Measurements from ENCODE around the gene MXD4. TPM values are rescaled to one million over a fixed set of nuclear protein-coding genes. Genes with fewer than 3 reads are reported as not detected.
"Not testable (repeated sequence)": the region's sequence is repeated elsewhere in the genome, so short reads cannot be mapped to it uniquely, and the experiment has no call there.

Gene MXD4
- total and polyA plus RNA-seq, 4 donors: 22.4 to 101 (median 74.6) TPM

GRCh38 chr4:2275546-2276251, 13.8 kb upstream of the MXD4 start:
- no peaks in the 10 kb centered on the region for H3K27me3 ChIP-seq (ENCODE audit: control insufficient read depth, insufficient read depth, low read length)
- DNase-seq (ENCODE audit: low read depth in 4 of 6, low spot score in 6 of 6): no peak
- no peaks in the 10 kb centered on the region for H3K9me3 ChIP-seq (ENCODE audit: control insufficient read depth, insufficient read depth, low read length)
- peaks cover 35% of the 10 kb centered on the region for H3K36me3 ChIP-seq (ENCODE audit: control insufficient read depth, insufficient read depth, low read length)
- H3K27ac ChIP-seq (ENCODE audit: low read depth, low read length): no peak overlapping the region
- no peak overlapping the region for H3K4me3 ChIP-seq (ENCODE audit: low read depth, low read length)
- 91% methylated on average over 44 of the region's 44 CpGs for WGBS (ENCODE audit: insufficient coverage)
- peaks cover 4% of the 10 kb centered on the region for H3K4me1 ChIP-seq (ENCODE audit: control insufficient read depth, insufficient read depth, low read length)

GRCh38 chr4:2275044-2275397, 13.1 kb upstream of the MXD4 start:
- not testable (repeated sequence) for H3K27me3 ChIP-seq (ENCODE audit: control insufficient read depth, insufficient read depth, low read length); H3K4me1 ChIP-seq (ENCODE audit: control insufficient read depth, insufficient read depth, low read length); DNase-seq (ENCODE audit: low read depth in 4 of 6, low spot score in 6 of 6); H3K9me3 ChIP-seq (ENCODE audit: control insufficient read depth, insufficient read depth, low read length); H3K4me3 ChIP-seq (ENCODE audit: low read depth, low read length); H3K27ac ChIP-seq (ENCODE audit: low read depth, low read length)
- 86% methylated on average over 10 of the region's 10 CpGs for WGBS (ENCODE audit: insufficient coverage)
- H3K36me3 ChIP-seq (ENCODE audit: control insufficient read depth, insufficient read depth, low read length): peaks cover 41% of the 10 kb centered on the region

DNA sequence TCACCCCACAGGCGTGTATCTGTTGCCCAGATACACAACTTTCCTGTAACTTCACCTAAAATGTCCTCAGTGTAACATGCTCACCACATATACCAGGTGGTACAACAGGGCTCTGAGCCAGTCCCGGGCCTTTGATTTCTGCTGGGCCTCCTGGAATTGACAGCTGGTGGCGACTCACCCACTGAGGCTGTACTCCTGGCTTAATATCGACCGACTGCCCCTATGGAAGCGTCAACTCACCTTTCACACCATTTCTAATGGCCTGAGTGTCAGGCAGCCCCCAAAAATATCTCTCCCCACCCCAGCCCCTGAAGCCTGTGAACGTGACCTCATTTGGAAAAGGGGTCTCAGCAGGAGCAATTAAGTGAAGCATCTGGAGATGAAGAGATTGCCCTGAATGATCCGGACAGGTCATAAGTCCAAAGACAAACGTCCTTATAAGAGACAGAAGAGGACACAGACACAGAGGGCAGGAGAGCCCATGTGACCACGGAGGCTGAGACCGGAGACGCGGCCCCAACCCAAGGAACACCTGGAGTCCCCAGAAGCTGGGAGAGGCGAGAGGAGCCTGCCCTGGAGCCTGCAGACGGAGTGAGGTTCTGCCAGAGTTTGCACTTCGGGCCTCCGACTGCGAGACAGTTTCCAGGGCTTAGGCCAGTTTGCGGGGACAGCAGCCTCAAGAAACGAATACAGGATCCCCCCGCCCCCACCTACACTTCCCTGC, 12.6 kb upstream of the MXD4 start:
- Histone ChIP-seq H3K27me3 (ENCODE audit: control insufficient read depth, insufficient read depth, low read length) (no peaks in the 10 kb centered on the region), H3K36me3 (ENCODE audit: control insufficient read depth, insufficient read depth, low read length) (peaks cover 41% of the 10 kb centered on the region), H3K4me1 (ENCODE audit: control insufficient read depth, insufficient read depth, low read length) (peaks cover 4% of the 10 kb centered on the region), H3K4me3 (ENCODE audit: low read depth, low read length) (no peak overlapping the region), H3K27ac (ENCODE audit: low read depth, low read length) (no peak overlapping the region), H3K9me3 (ENCODE audit: control insufficient read depth, insufficient read depth, low read length) (no peaks in the 10 kb centered on the region)
- WGBS (ENCODE audit: insufficient coverage): 88% methylated on average over 20 of the region's 21 CpGs
- DNase-seq (ENCODE audit: low read depth in 4 of 6, low spot score in 6 of 6): no peak

DNA sequence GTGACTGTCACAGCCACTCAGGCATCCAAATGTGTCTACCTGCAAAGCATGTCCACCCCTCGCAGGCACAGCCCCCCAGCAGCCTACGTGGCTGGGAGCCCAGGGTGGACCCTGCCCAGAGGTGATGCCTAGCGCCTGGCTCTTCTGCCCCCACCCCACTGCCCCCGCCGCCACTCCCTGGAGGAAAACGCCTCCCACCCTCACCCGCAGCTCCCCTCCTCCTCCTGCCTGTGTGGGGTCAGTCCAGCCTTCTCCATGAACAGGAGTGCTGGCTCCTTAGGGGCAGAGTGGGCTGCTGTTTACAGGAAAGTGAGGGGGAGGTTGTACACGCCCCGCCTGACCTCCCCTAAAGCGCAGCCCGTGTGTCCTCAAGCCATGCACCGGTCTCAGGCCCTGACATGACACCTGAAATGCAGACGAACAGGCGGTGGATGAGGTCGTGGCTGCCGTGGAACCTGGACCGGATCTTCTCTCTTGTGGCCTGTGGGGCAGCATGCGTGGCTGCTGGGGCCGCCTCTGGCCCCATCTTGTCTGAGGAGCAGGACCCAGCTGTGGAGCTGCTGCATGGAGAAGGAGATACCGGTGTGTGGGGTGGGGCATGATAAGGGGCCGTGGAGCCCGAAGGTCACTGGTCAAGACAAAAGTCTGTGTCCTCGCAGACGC, 11.9 kb upstream of the MXD4 start:
- no peaks in the 10 kb centered on the region for H3K27me3 ChIP-seq (ENCODE audit: control insufficient read depth, insufficient read depth, low read length)
- 80% methylated on average over 18 of the region's 24 CpGs for WGBS (ENCODE audit: insufficient coverage)
- H3K4me3 ChIP-seq (ENCODE audit: low read depth, low read length): no peak overlapping the region
- H3K9me3 ChIP-seq (ENCODE audit: control insufficient read depth, insufficient read depth, low read length): no peaks in the 10 kb centered on the region
- peaks cover 45% of the 10 kb centered on the region for H3K36me3 ChIP-seq (ENCODE audit: control insufficient read depth, insufficient read depth, low read length)
- DNase-seq (ENCODE audit: low read depth in 4 of 6, low spot score in 6 of 6): no peak
- peaks cover 4% of the 10 kb centered on the region for H3K4me1 ChIP-seq (ENCODE audit: control insufficient read depth, insufficient read depth, low read length)
- H3K27ac ChIP-seq (ENCODE audit: low read depth, low read length): no peak overlapping the region

- no peak overlapping the region for H3K4me3 ChIP-seq (ENCODE audit: low read depth, low read length)
- no peaks in the 10 kb centered on the region for H3K27me3 ChIP-seq (ENCODE audit: control insufficient read depth, insufficient read depth, low read length)
- no peak for DNase-seq (ENCODE audit: low read depth in 4 of 6, low spot score in 6 of 6)
- H3K9me3 ChIP-seq (ENCODE audit: control insufficient read depth, insufficient read depth, low read length): no peaks in the 10 kb centered on the region
- peaks cover 45% of the 10 kb centered on the region for H3K36me3 ChIP-seq (ENCODE audit: control insufficient read depth, insufficient read depth, low read length)
- H3K4me1 ChIP-seq (ENCODE audit: control insufficient read depth, insufficient read depth, low read length): peaks cover 4% of the 10 kb centered on the region
- 80% methylated on average over 14 of the region's 15 CpGs for WGBS (ENCODE audit: insufficient coverage)
- no peak overlapping the region for H3K27ac ChIP-seq (ENCODE audit: low read depth, low read length)
These were observed 11.3 kb upstream of the MXD4 start for GRCh38 chr4:2273221-2273620.

- Histone ChIP-seq H3K9me3 (ENCODE audit: control insufficient read depth, insufficient read depth, low read length) (no peaks in the 10 kb centered on the region), H3K36me3 (ENCODE audit: control insufficient read depth, insufficient read depth, low read length) (peaks cover 46% of the 10 kb centered on the region), H3K4me3 (ENCODE audit: low read depth, low read length) (no peak overlapping the region), H3K4me1 (ENCODE audit: control insufficient read depth, insufficient read depth, low read length) (peaks cover 4% of the 10 kb centered on the region), H3K27ac (ENCODE audit: low read depth, low read length) (no peak overlapping the region), H3K27me3 (ENCODE audit: control insufficient read depth, insufficient read depth, low read length) (no peaks in the 10 kb centered on the region)
- 87% methylated on average over 6 of the region's 6 CpGs for WGBS (ENCODE audit: insufficient coverage)
- DNase-seq (ENCODE audit: low read depth in 4 of 6, low spot score in 6 of 6): no peak
These were observed 10.9 kb upstream of the MXD4 start for GRCh38 chr4:2272828-2273120.

GRCh38 chr4:2272026-2272827, 10.3 kb upstream of the MXD4 start:
- Histone ChIP-seq H3K4me1 (ENCODE audit: control insufficient read depth, insufficient read depth, low read length) (peaks cover 6% of the 10 kb centered on the region), H3K9me3 (ENCODE audit: control insufficient read depth, insufficient read depth, low read length) (no peaks in the 10 kb centered on the region), H3K27ac (ENCODE audit: low read depth, low read length) (no peak overlapping the region), H3K27me3 (ENCODE audit: control insufficient read depth, insufficient read depth, low read length) (no peaks in the 10 kb centered on the region), H3K4me3 (ENCODE audit: low read depth, low read length) (no peak overlapping the region), H3K36me3 (ENCODE audit: control insufficient read depth, insufficient read depth, low read length) (peaks cover 50% of the 10 kb centered on the region)
- no peak for DNase-seq (ENCODE audit: low read depth in 4 of 6, low spot score in 6 of 6)
- WGBS (ENCODE audit: insufficient coverage): 91% methylated on average over 22 of the region's 25 CpGs

DNA sequence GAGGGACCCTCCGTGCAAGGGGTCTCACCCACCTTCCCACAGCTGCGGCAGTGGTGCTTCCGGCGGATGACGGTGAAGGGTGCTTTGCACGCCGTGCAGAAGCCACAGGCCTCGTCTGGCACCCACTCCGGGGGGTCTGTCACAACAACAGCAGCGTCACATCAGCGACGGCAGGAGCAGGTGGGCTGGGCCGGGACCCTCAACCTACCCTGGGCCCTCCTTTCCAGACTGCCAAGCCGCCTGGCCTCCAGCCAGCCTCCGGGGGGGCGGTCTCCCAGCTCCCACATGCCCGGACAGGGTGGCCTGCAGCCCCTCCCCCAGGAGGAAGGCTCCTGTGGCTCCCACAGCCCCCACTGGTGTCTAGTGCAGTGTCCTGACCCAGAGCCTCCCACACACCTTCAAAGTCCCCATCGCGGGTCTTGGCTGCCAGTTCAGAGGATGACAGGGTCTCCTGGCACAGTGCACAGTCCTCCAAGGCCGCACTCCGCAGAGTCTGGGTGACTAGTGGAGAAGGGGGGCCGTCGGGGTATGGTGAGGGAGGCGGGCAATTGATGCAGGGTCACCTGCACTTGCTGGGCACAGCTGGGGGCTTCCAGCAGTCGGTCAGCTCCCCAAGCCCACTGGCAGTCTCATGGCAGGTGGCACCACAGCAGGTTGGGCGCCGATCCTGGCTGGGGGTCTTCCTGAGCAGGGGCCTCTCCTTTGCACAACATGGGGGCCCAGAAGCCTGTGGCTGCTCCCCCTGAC, 9.5 kb upstream of the MXD4 start:
- WGBS (ENCODE audit: insufficient coverage): 63% methylated on average over 24 of the region's 27 CpGs
- H3K4me1 ChIP-seq (ENCODE audit: control insufficient read depth, insufficient read depth, low read length): peaks cover 13% of the 10 kb centered on the region
- H3K9me3 ChIP-seq (ENCODE audit: control insufficient read depth, insufficient read depth, low read length): no peaks in the 10 kb centered on the region
- peaks cover 53% of the 10 kb centered on the region for H3K36me3 ChIP-seq (ENCODE audit: control insufficient read depth, insufficient read depth, low read length)
- no peak overlapping the region for H3K27ac ChIP-seq (ENCODE audit: low read depth, low read length)
- no peak for DNase-seq (ENCODE audit: low read depth in 4 of 6, low spot score in 6 of 6)
- no peaks in the 10 kb centered on the region for H3K27me3 ChIP-seq (ENCODE audit: control insufficient read depth, insufficient read depth, low read length)
- H3K4me3 ChIP-seq (ENCODE audit: low read depth, low read length): no peak overlapping the region

Data from spinal cord (tissue), 10 donors.